HepG2 (cell line): ENCODE data around the gene PPIA. TPM values are rescaled to one million over a fixed set of nuclear protein-coding genes. Genes with fewer than 3 reads are reported as not detected.

ENCODE experiments used
- ATAC-seq: fragments of 200-7000 bp; cut with Tn5 transposase; 3 replicates; pipeline ENCODE4 v1.9.1; 2020; ENCODE audit warnings: mild to moderate bottlenecking, moderate library complexity
- BruUV-seq: library from RNA; stranded (reverse); fragments of 400-500 nt; replicated peaks from 2 replicates; lab custom pipeline; 2021; lab: Mats Ljungman, UMichigan
- CTCF ChIA-PET: fragments of 300-600 bp; formaldehyde crosslinking; extraction: SDS; loops from one replicate; lab custom pipeline; 2021; ENCODE audit warnings: low total read pairs, inconsistent platforms, low intra/inter-chr PET ratio; lab: Yijun Ruan, JAX
- POLR2A ChIA-PET: fragments of 350-600 bp; sonication (Branson Sonifier 250); formaldehyde crosslinking; loops from one replicate; lab custom pipeline; 2020; ENCODE audit warnings: antibody characterized with exemption, inconsistent platforms; lab: Yijun Ruan, JAX
- DNase-seq: peaks from one replicate; pipeline ENCODE4 v3.0.0-alpha.2; 2015; ENCODE audit warnings: low spot score
- FAIRE-seq: peaks from 3 replicates; lab custom pipeline; 2011; peaks lifted over from hg19 to GRCh38; lab: Jason Lieb, UNC
- H2AFZ ChIP-seq: one replicate; pipeline ENCODE4 v1.6.1; 2011; ENCODE audit warnings: low read length, inconsistent platforms
- H3K27ac ChIP-seq: fragments of 300-600 bp; 3 replicates; pipeline ENCODE4 v1.8.0; 2011; ENCODE audit warnings: mixed run types, mild to moderate bottlenecking, mixed read lengths, low read length, inconsistent platforms; ENCODE audit not compliant: insufficient read depth; ENCODE audit errors: extremely low read length
- H3K27me3 ChIP-seq, 2 experiments: fragments of 200-600 bp in 1 of 2; 2 replicates in 1 of 2; 3 replicates in 1 of 2; pipeline versions ENCODE4 v1.6.0 to v1.8.0; 2011; ENCODE audit warnings: low read length in 2 of 2, mild to moderate bottlenecking in 2 of 2, moderate library complexity in 2 of 2, inconsistent platforms in 1 of 2; ENCODE audit not compliant: insufficient read depth in 2 of 2, control insufficient read depth in 1 of 2
- H3K36me3 ChIP-seq, 2 experiments: fragments of 200-600 bp in 1 of 2; replicated peaks in 1 of 2; 2 replicates in 1 of 2; 3 replicates in 1 of 2; pipeline versions ENCODE4 v1.5.1 to v1.8.0; 2011; ENCODE audit warnings: low read length in 2 of 2, inconsistent platforms in 1 of 2; ENCODE audit not compliant: insufficient read depth in 2 of 2, control insufficient read depth in 1 of 2
- H3K4me1 ChIP-seq: 2 replicates; pipeline ENCODE4 v1.5.1; 2012; ENCODE audit warnings: low read length, inconsistent platforms; ENCODE audit not compliant: insufficient read depth
- H3K4me2 ChIP-seq: 2 replicates; pipeline ENCODE4 v1.6.0; 2011; ENCODE audit warnings: low read depth, low read length, inconsistent platforms
- H3K4me3 ChIP-seq, 3 experiments: fragments of 200-600 bp in 1 of 3; sonication (generic), shearing (Covaris generic) in 1 of 3; replicated peaks in 1 of 3; 2 replicates each; pipeline ENCODE4 v1.5.1; 2011 to 2016; ENCODE audit warnings: low read length in 3 of 3, inconsistent platforms in 2 of 3, low read depth in 2 of 3, mild to moderate bottlenecking in 2 of 3, control low read depth in 1 of 3, mixed read lengths in 1 of 3; ENCODE audit not compliant: insufficient read depth in 1 of 3
- H3K79me2 ChIP-seq: one replicate; pipeline ENCODE4 v1.6.1; 2011; ENCODE audit warnings: low read length, inconsistent platforms; ENCODE audit not compliant: insufficient read depth
- H3K9ac ChIP-seq: 2 replicates; pipeline ENCODE4 v1.6.0; 2011; ENCODE audit warnings: mild to moderate bottlenecking, low read depth, low read length, inconsistent platforms; ENCODE audit not compliant: insufficient read depth
- H3K9me3 ChIP-seq: 2 replicates; pipeline ENCODE4 v1.5.1; 2012; ENCODE audit warnings: mild to moderate bottlenecking, low read length
- H4K20me1 ChIP-seq: 2 replicates; pipeline ENCODE4 v1.6.0; 2011; ENCODE audit warnings: inconsistent platforms, mild to moderate bottlenecking, low read length, moderate library complexity; ENCODE audit not compliant: insufficient read depth
- E2F1 ChIP-seq: sonication (generic); formaldehyde crosslinking; IDR thresholded peaks from 2 replicates; pipeline ENCODE4 v1.5.0; 2020; ENCODE audit warnings: missing genetic modification reagents
- FOSL2 ChIP-seq: sonication (generic); formaldehyde crosslinking; IDR thresholded peaks from 2 replicates; pipeline ENCODE4 v1.4.0; 2020; ENCODE audit warnings: missing genetic modification reagents
- HNF1A ChIP-seq, 2 experiments: sonication (generic) in 1 of 2; formaldehyde crosslinking in 1 of 2; IDR thresholded peaks; 2 replicates each; pipeline versions ENCODE4 v1.4.0 to v1.6.1; 2016 to 2020; ENCODE audit warnings: borderline replicate concordance in 1 of 2, low read depth in 1 of 2, mild to moderate bottlenecking in 1 of 2, missing genetic modification reagents in 1 of 2
- KLF11 ChIP-seq: IDR thresholded peaks from 2 replicates; pipeline ENCODE4 v1.6.1; 2016; ENCODE audit warnings: missing compliant biosample characterization
- MAFF ChIP-seq: IDR thresholded peaks from 2 replicates; pipeline ENCODE4 v1.6.1; 2011; ENCODE audit warnings: low read depth, low read length, improper control_type of control experiment
- MIER2 ChIP-seq: IDR thresholded peaks from 2 replicates; pipeline ENCODE4 v1.6.1; 2016; ENCODE audit warnings: missing biosample characterization, missing genetic modification reagents
- MXD1 ChIP-seq: sonication (generic); formaldehyde crosslinking; IDR thresholded peaks from 2 replicates; pipeline ENCODE4 v1.4.0; 2020; ENCODE audit warnings: mild to moderate bottlenecking, missing genetic modification reagents
- ZMAT3 ChIP-seq: sonication (generic); formaldehyde crosslinking; conservative IDR thresholded peaks from 2 replicates; pipeline ENCODE4 v1.7.0; 2021; ENCODE audit warnings: missing genetic modification reagents
- ZNF12 ChIP-seq: sonication (generic); formaldehyde crosslinking; IDR thresholded peaks from 2 replicates; pipeline ENCODE4 v1.5.0; 2020; ENCODE audit warnings: missing genetic modification reagents
- ZNF446 ChIP-seq: sonication (generic); formaldehyde crosslinking; IDR thresholded peaks from 2 replicates; pipeline ENCODE4 v1.5.0; 2020; ENCODE audit warnings: mild to moderate bottlenecking, missing genetic modification reagents
- ZNF557 ChIP-seq: sonication (generic); formaldehyde crosslinking; IDR thresholded peaks from 2 replicates; pipeline ENCODE4 v1.4.0; 2020; ENCODE audit warnings: missing genetic modification reagents
- ZNF605 ChIP-seq: sonication (generic); formaldehyde crosslinking; IDR thresholded peaks from 2 replicates; pipeline ENCODE4 v1.8.0; 2022; ENCODE audit warnings: mild to moderate bottlenecking, missing genetic modification reagents
- WGBS: methylation state at CpG from one replicate; pipeline ENCODE4 v1.1.6; 2017; ENCODE audit warnings: low lambda C conversion rate; 5-methylcytosine and 5-hydroxymethylcytosine counted together
- in situ Hi-C: cut with HindIII; loops from 2 replicates; pipeline ENCODE4 v1.10.0; 2017; ENCODE audit warnings: low pct_unique_long_range_greater_than_20kb; ENCODE audit not compliant: extremely low pct_ligation_motif_present
- intact Hi-C: fragments of 100-400 bp; cut with micrococcal nuclease; formaldehyde crosslinking; loops from one replicate; pipeline ENCODE4 v1.10.0; 2022; ENCODE audit not compliant: unreplicated experiment
- polyA plus RNA-seq, 8 experiments: library from polyadenylated mRNA; depleted of rRNA in 3 of 8; stranded (reverse) in 7 of 8; unstranded in 1 of 8; fragments of >200 nt; fragmentation: Illumina TruSeq in 4 of 8; extraction: Trizol in 4 of 8; gene quantifications; 2 replicates each; pipeline versions ENCODE4 v1.2.1 to v1.2.3, GENCODE V29; 2011 to 2016; ENCODE audit warnings: low read depth in 4 of 8, missing spikeins in 1 of 8, mixed read lengths in 1 of 8; ENCODE audit not compliant: insufficient read depth in 1 of 8
- total RNA-seq, 5 experiments: library from RNA; depleted of rRNA; stranded (reverse); fragments of >200 nt; fragmentation: Illumina TruSeq; extraction: Trizol; gene quantifications; 2 replicates each; pipeline ENCODE4 v1.2.3, GENCODE V29; 2016; ENCODE audit warnings: low read depth in 1 of 5
- TF ChIP-seq, protein P1 (sequence below): IDR thresholded peaks from 2 replicates; pipeline ENCODE4 v1.6.1; 2016; ENCODE audit warnings: missing compliant biosample characterization, missing genetic modification reagents, borderline replicate concordance
- TF ChIP-seq, protein P2 (sequence below): sonication (generic); formaldehyde crosslinking; IDR thresholded peaks from 2 replicates; pipeline ENCODE4 v1.4.0; 2020; ENCODE audit warnings: missing genetic modification reagents

Gene PPIA
- total and polyA plus RNA-seq, 2 of the 13 experiments (the other 11 are each of a cell fraction or from before 2014, with no cell fraction given): 2,268 to 3,010 TPM

DNA sequence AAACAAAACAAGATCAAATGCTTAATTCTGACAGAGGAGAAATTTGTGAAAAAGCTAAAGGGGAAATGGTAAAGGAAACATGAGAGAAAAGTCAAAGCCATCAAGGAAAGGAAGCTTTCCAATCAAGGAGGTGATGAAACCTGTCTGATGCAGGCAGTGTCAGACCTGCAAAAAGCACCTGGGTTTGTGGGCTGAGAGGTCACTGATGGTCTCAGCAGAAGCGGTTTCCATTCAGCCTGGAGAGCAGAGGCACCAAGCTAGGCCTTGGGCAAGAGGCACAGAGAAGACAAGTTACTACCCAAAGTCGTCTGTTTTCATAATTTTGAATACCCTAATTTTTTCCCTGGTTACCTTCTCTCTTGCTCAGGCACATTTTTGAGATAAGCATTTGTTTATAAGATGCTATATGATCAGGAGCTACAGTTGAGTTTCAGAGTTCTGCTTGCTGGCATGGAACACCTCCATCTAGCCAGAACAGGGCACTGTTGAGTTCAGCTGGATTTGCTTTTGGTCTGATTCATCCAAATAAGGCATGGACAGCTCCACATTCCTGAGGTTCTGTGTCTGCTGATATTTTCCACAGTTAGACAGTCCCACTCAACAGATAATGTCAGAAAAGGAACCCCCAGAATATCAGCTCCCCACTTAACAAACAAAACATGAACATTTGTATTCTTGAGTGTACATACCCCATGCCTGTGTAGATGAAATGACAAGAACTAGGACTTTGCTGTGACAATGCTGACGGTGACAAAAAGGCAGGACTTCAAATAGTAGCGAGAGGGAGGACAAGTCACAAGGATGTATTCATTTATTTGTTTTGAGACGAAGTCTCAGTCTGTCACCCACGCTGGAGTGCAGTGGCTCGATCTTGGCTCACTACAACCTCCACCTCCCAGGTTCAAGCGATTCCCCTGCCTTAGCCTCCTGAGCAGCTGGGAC, 4.9 kb upstream of the PPIA start:
- ATAC-seq: peak; percentile 54
- Histone ChIP-seq H3K9ac (no peak overlapping the region), H3K27ac (no peak overlapping the region), H3K79me2 (peaks cover 3% of the 10 kb centered on the region), H2AFZ (no peak overlapping the region), H3K4me2 (peak overlapping the region; percentile 63), H4K20me1 (no peaks in the 10 kb centered on the region), H3K36me3 (no peaks in the 10 kb centered on the region), H3K4me3 (peak overlapping the region in 1 of 3 experiments; percentile 12; a peak in 1 of 6 replicates), H3K27me3 (no peaks in the 10 kb centered on the region), H3K4me1 (peaks cover 33% of the 10 kb centered on the region), H3K9me3 (no peaks in the 10 kb centered on the region)
- ChIA-PET POLR2A (interaction anchor here (1.0 to 1.4 kb wide), 4 partner anchors 14 to 218 kb away, joined by 4 to 8 read pairs (median 6); partner anchors contain the start of genes DDX56 and H2AZ2), CTCF (interaction anchor here (0.9 kb wide), 1 partner anchor 56 kb away, joined by 3 read pairs; the partner anchor contains the start of gene H2AZ2)
- no TSS peak for BruUV-seq
- in situ Hi-C loops (no loop called here), intact Hi-C loops (loop anchor here (10.0 kb wide), 1 partner anchor 1773 kb away; no protein-coding TSS in a partner anchor)
- DNase-seq: peak; percentile 57
- FAIRE-seq: peak; percentile 37
- 4% methylated on average over 7 of the region's 8 CpGs for WGBS
- TF ChIP-seq HNF1A (IDR thresholded peaks at IDR 0.05; ENCODE audit: low read depth) (no peak), HNF1A (CRISPR knock-in tag; IDR thresholded peaks at IDR 0.05; ENCODE audit: borderline replicate concordance) (no peak), MAFF (peak; percentile 75), ZNF557 (no peak), KLF11 (CRISPR knock-in tag) (no peak), FOSL2 (CRISPR knock-in tag) (peak; percentile 34; the same call in 1 of the 2 replicates), ZNF605 (0 out of 2 replicates have a peak, but pooled peaks have one; percentile 13), ZNF446 (CRISPR knock-in tag) (no peak), ZNF12 (CRISPR knock-in tag) (no peak), MIER2 (CRISPR knock-in tag) (peak; percentile 58; the same call in 1 of the 2 replicates), E2F1 (no peak), MXD1 (no peak), ZMAT3 (CRISPR knock-in tag) (no peak)
- TF ChIP-seq, protein P1, sequence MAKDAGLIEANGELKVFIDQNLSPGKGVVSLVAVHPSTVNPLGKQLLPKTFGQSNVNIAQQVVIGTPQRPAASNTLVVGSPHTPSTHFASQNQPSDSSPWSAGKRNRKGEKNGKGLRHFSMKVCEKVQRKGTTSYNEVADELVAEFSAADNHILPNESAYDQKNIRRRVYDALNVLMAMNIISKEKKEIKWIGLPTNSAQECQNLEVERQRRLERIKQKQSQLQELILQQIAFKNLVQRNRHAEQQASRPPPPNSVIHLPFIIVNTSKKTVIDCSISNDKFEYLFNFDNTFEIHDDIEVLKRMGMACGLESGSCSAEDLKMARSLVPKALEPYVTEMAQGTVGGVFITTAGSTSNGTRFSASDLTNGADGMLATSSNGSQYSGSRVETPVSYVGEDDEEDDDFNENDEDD (CRISPR knock-in tag): no peak
- TF ChIP-seq, protein P2, sequence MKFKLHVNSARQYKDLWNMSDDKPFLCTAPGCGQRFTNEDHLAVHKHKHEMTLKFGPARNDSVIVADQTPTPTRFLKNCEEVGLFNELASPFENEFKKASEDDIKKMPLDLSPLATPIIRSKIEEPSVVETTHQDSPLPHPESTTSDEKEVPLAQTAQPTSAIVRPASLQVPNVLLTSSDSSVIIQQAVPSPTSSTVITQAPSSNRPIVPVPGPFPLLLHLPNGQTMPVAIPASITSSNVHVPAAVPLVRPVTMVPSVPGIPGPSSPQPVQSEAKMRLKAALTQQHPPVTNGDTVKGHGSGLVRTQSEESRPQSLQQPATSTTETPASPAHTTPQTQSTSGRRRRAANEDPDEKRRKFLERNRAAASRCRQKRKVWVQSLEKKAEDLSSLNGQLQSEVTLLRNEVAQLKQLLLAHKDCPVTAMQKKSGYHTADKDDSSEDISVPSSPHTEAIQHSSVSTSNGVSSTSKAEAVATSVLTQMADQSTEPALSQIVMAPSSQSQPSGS (CRISPR knock-in tag): no peak
